ENCODE measurements around the gene BATF. TPM values are rescaled to one million over a fixed set of nuclear protein-coding genes. Genes with fewer than 3 reads are reported as not detected.
A peak's percentile ranks its signal among the peaks of the same experiment; 100 is the strongest.

The BATF gene
- total and polyA plus RNA-seq, 2 of the 8 experiments (the other 6 are each of a cell fraction or from before 2014, with no cell fraction given), result not detected

- ChIA-PET CTCF (ENCODE audit: partially characterized antibody) (interaction anchor here (0.6 to 11.7 kb wide), 33 partner anchors 10 to 382 kb away, joined by 3 to 135 read pairs (median 4); no protein-coding TSS in a partner anchor), POLR2A (ENCODE audit: partially characterized antibody) (no interaction called here)
- no peaks in the 10 kb centered on the region for H3K79me2 ChIP-seq (ENCODE audit: control insufficient read depth in 1 of 2, insufficient read depth in 2 of 2, low read length in 2 of 2)
- no peak overlapping the region for H2BK12ac ChIP-seq (ENCODE audit: low read depth, low read length)
- no peak overlapping the region for H3K18ac ChIP-seq (ENCODE audit: extremely low read depth, low read length)
- no peak overlapping the region for H2BK20ac ChIP-seq (ENCODE audit: low read length)
- no peak overlapping the region for H2BK15ac ChIP-seq (ENCODE audit: low read length)
- WGBS, 2 experiments (ENCODE audit: extremely low coverage in 1 of 2, insufficient coverage in 1 of 2, insufficient read length in 1 of 2, insufficient replicate concordance in 2 of 2, low coverage in 1 of 2, low lambda C conversion rate in 2 of 2, missing lambda C conversion rate in 1 of 2), result 46% methylated on average over 4 of the region's 4 CpGs; no CpG with 5 or more reads in 1 of the 2 experiments
- no peaks in the 10 kb centered on the region for H3K23me2 ChIP-seq (ENCODE audit: low read depth, low read length)
- H3K27ac ChIP-seq (ENCODE audit: low read depth, low read length), result no peak overlapping the region
- H3K9me3 ChIP-seq (ENCODE audit: insufficient read depth in 2 of 2, low read depth in 1 of 2, low read length in 1 of 2), result no peaks in the 10 kb centered on the region
- no peak overlapping the region for H3K4me3 ChIP-seq (ENCODE audit: extremely low read depth in 1 of 4, insufficient read depth in 2 of 4, low read depth in 3 of 4, low read length in 4 of 4)
- H4K20me1 ChIP-seq (replicated peaks in 1 of 2; ENCODE audit: control insufficient read depth in 1 of 2, insufficient read depth in 2 of 2, low read length in 2 of 2), result no peaks in the 10 kb centered on the region
- H3K4me1 ChIP-seq (replicated peaks in 1 of 4; ENCODE audit: control insufficient read depth in 3 of 4, insufficient read depth in 4 of 4, low read length in 3 of 4), result peaks cover 0 to 4% (median 1%) of the 10 kb centered on the region in 4 experiments; a peak in 2 of 7 replicates
- FAIRE-seq (peak; percentile 95), DNase-seq (ENCODE audit: low read depth in 1 of 2, low spot score in 2 of 2) (peak in 1 of 2 experiments; percentile 74)
- no peak overlapping the region for H2AFZ ChIP-seq (ENCODE audit: low read length)
- H3K9ac ChIP-seq (replicated peaks in 1 of 4; ENCODE audit: extremely low read depth in 1 of 4, low read depth in 3 of 4, low read length in 3 of 4), result no peak overlapping the region
- H2AK5ac ChIP-seq (ENCODE audit: low read depth, low read length), result no peak overlapping the region
- H4K5ac ChIP-seq (ENCODE audit: insufficient read length, low read depth, low read length), result no peak overlapping the region
- H3K36me3 ChIP-seq (ENCODE audit: control insufficient read depth in 2 of 4, insufficient read depth in 4 of 4, low read length in 3 of 4), result no peaks in the 10 kb centered on the region
- no peak overlapping the region for H4K8ac ChIP-seq (ENCODE audit: extremely low read depth, insufficient read depth, low read length)
- no peaks in the 10 kb centered on the region for H3K79me1 ChIP-seq (ENCODE audit: low read depth, low read length)
- no peak overlapping the region for H3K4ac ChIP-seq (replicated peaks; ENCODE audit: insufficient read length, low read depth, low read length)
- H2BK120ac ChIP-seq (replicated peaks; ENCODE audit: low read depth, low read length), result no peak overlapping the region
- no peak overlapping the region for H3K4me2 ChIP-seq (ENCODE audit: insufficient read depth in 1 of 2, low read depth in 2 of 2, low read length in 2 of 2)
- H2BK5ac ChIP-seq (ENCODE audit: low read depth, low read length), result no peak overlapping the region
- no peak overlapping the region for H3K14ac ChIP-seq (ENCODE audit: insufficient read length)
- H3K27me3 ChIP-seq (replicated peaks in 1 of 4; ENCODE audit: control insufficient read depth in 3 of 4, extremely low read depth in 1 of 4, insufficient read depth in 3 of 4, low read length in 3 of 4), result no peaks in the 10 kb centered on the region
- no peak overlapping the region for H3K23ac ChIP-seq (ENCODE audit: insufficient read length)
- no peak overlapping the region for H4K91ac ChIP-seq (replicated peaks; ENCODE audit: insufficient read length, low read length)
- no peak overlapping the region for H3K56ac ChIP-seq (replicated peaks; ENCODE audit: insufficient read length, low read depth, low read length)
- TF ChIP-seq HDAC2 (IDR thresholded peaks at IDR 0.05; ENCODE audit: borderline replicate concordance in 1 of 2, low read depth in 2 of 2, low read length in 2 of 2) (0 out of 4 replicates have a peak, but pooled peaks of 1 of the 2 experiments have one; percentile 42), CHD1 (IDR thresholded peaks at IDR 0.05; ENCODE audit: low read depth, low read length) (no peak), TCF12 (IDR thresholded peaks at IDR 0.05; ENCODE audit: low read depth, low read length) (no peak), GTF2F1 (IDR thresholded peaks at IDR 0.05; ENCODE audit: borderline replicate concordance, low read depth, low read length) (no peak), BACH1 (IDR thresholded peaks at IDR 0.05; ENCODE audit: low read length) (no peak), CBX5 (IDR thresholded peaks at IDR 0.05; ENCODE audit: low read depth, low read length) (no peak), USF2 (IDR thresholded peaks at IDR 0.05; ENCODE audit: low read length) (no peak), SIN3A (conservative IDR thresholded peaks at IDR 0.05 in 1 of 2, IDR thresholded peaks at IDR 0.05 in 1 of 2; ENCODE audit: low read depth in 1 of 2, low read length in 2 of 2) (peak in 1 of 2 experiments; percentile 59; a peak in 1 of 4 replicates), RAD21 (IDR thresholded peaks at IDR 0.05 in 1 of 2, conservative IDR thresholded peaks at IDR 0.05 in 1 of 2; ENCODE audit: low read depth in 2 of 2, low read length in 2 of 2) (peak; percentile 67 to 75), KDM4A (IDR thresholded peaks at IDR 0.05; ENCODE audit: low read depth, low read length, severe bottlenecking) (no peak), SP4 (IDR thresholded peaks at IDR 0.05; ENCODE audit: low read length) (no peak), TEAD4 (IDR thresholded peaks at IDR 0.05; ENCODE audit: low read depth, low read length) (peak; percentile 50; the same call in 1 of the 2 replicates), SIRT6 (IDR thresholded peaks at IDR 0.05; ENCODE audit: low read length) (no peak)
Measured at GRCh38 chr14:75518625-75519024, 3.6 kb upstream of the BATF start.

Data from H1 (cell line).